OCI-LY7 (cell line): ENCODE measurements around the gene HHIP.

ENCODE experiments used
- EZH2phosphoT487 ChIP-seq: fragments of 200-600 bp; sonication (generic); IDR thresholded peaks from 2 replicates; pipeline ENCODE4 v1.6.1; 2018; ENCODE audit warnings: low read depth, borderline replicate concordance, mild to moderate bottlenecking, mixed run types, antibody characterized with exemption, low read length, moderate library complexity, mixed read lengths
- TF ChIP-seq, protein P1 (sequence below): fragments of 200-600 bp; sonication (generic); conservative IDR thresholded peaks from 2 replicates; pipeline ENCODE4 v1.5.1; 2014; ENCODE audit warnings: mild to moderate bottlenecking, antibody characterized with exemption, low read length, moderate library complexity, mixed read lengths

- TF ChIP-seq, protein P1, sequence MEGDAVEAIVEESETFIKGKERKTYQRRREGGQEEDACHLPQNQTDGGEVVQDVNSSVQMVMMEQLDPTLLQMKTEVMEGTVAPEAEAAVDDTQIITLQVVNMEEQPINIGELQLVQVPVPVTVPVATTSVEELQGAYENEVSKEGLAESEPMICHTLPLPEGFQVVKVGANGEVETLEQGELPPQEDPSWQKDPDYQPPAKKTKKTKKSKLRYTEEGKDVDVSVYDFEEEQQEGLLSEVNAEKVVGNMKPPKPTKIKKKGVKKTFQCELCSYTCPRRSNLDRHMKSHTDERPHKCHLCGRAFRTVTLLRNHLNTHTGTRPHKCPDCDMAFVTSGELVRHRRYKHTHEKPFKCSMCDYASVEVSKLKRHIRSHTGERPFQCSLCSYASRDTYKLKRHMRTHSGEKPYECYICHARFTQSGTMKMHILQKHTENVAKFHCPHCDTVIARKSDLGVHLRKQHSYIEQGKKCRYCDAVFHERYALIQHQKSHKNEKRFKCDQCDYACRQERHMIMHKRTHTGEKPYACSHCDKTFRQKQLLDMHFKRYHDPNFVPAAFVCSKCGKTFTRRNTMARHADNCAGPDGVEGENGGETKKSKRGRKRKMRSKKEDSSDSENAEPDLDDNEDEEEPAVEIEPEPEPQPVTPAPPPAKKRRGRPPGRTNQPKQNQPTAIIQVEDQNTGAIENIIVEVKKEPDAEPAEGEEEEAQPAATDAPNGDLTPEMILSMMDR: no peak
- no peak for TF ChIP-seq EZH2phosphoT487
Measured at GRCh38 chr4:144646523-144647094, 653 bp downstream of the HHIP start.
